ENCODE results near the gene EYS.

The EYS gene

GRCh38 chr6:63943826-63944225 is 1763.2 kb downstream of the EYS start:
- no peak overlapping the region for H3K9ac ChIP-seq (ENCODE audit: low read length)
- no peak overlapping the region for H3K27ac ChIP-seq (ENCODE audit: low read length, poor library complexity, severe bottlenecking)
- no peak overlapping the region for H2AFZ ChIP-seq (ENCODE audit: low read depth, low read length)
- no peak overlapping the region for H3K23ac ChIP-seq (ENCODE audit: low read length in 2 of 2)
- no peak overlapping the region for H3K14ac ChIP-seq (ENCODE audit: low read length in 2 of 2)
- no peak overlapping the region for H4K91ac ChIP-seq (ENCODE audit: low read length)
- no peak overlapping the region for H2BK120ac ChIP-seq (ENCODE audit: low read depth, low read length)
- no peak overlapping the region for H3K4me2 ChIP-seq (ENCODE audit: low read length, poor library complexity, severe bottlenecking)
- no peaks in the 10 kb centered on the region for H3K4me1 ChIP-seq (ENCODE audit: control insufficient read depth, insufficient read depth, low read depth, low read length)
- no peak for DNase-seq
- H3K18ac ChIP-seq (ENCODE audit: low read depth in 1 of 2, low read length in 2 of 2) = no peak overlapping the region
- no peak overlapping the region for H4K8ac ChIP-seq (ENCODE audit: low read length)
- WGBS = 100% methylated on average over 1 of the region's 1 CpG
- no peak overlapping the region for H2BK5ac ChIP-seq (ENCODE audit: low read depth, low read length, poor library complexity, severe bottlenecking)
- no peaks in the 10 kb centered on the region for H3K9me3 ChIP-seq (ENCODE audit: control insufficient read depth, low read length)
- H2BK12ac ChIP-seq (ENCODE audit: low read length in 2 of 2) = no peak overlapping the region
- no peak overlapping the region for H2AK5ac ChIP-seq (ENCODE audit: low read length, severe bottlenecking)
- no peak overlapping the region for H3K4me3 ChIP-seq (ENCODE audit: insufficient read depth in 1 of 2, low read depth in 1 of 2, low read length in 2 of 2)
- H3K4ac ChIP-seq (ENCODE audit: low read depth in 1 of 2, low read length in 2 of 2) = no peak overlapping the region
- no peaks in the 10 kb centered on the region for H3K36me3 ChIP-seq (ENCODE audit: control insufficient read depth in 1 of 2, insufficient read depth in 2 of 2, low read depth in 1 of 2, low read length in 2 of 2)
- H3K79me1 ChIP-seq (replicated peaks; ENCODE audit: low read length, poor library complexity, severe bottlenecking) = no peaks in the 10 kb centered on the region
- no peaks in the 10 kb centered on the region for H3K27me3 ChIP-seq (ENCODE audit: control insufficient read depth in 1 of 2, insufficient read depth in 1 of 2, low read length in 2 of 2)
- no peak overlapping the region for H2BK15ac ChIP-seq (ENCODE audit: low read depth, poor library complexity, severe bottlenecking)

- H3K18ac ChIP-seq (ENCODE audit: low read depth in 1 of 2, low read length in 2 of 2) = no peak overlapping the region
- no peak overlapping the region for H3K23ac ChIP-seq (ENCODE audit: low read length in 2 of 2)
- no peak overlapping the region for H3K4ac ChIP-seq (ENCODE audit: low read depth in 1 of 2, low read length in 2 of 2)
- DNase-seq = no peak
- no peak overlapping the region for H4K8ac ChIP-seq (ENCODE audit: low read length)
- no peak overlapping the region for H2BK120ac ChIP-seq (ENCODE audit: low read depth, low read length)
- H2BK15ac ChIP-seq (ENCODE audit: low read depth, poor library complexity, severe bottlenecking) = no peak overlapping the region
- H3K9ac ChIP-seq (ENCODE audit: low read length) = no peak overlapping the region
- H3K79me1 ChIP-seq (replicated peaks; ENCODE audit: low read length, poor library complexity, severe bottlenecking) = no peaks in the 10 kb centered on the region
- H3K4me1 ChIP-seq (ENCODE audit: control insufficient read depth, insufficient read depth, low read depth, low read length) = no peaks in the 10 kb centered on the region
- no peak overlapping the region for H3K27ac ChIP-seq (ENCODE audit: low read length, poor library complexity, severe bottlenecking)
- no peak overlapping the region for H3K4me2 ChIP-seq (ENCODE audit: low read length, poor library complexity, severe bottlenecking)
- H2AK5ac ChIP-seq (ENCODE audit: low read length, severe bottlenecking) = no peak overlapping the region
- no peak overlapping the region for H3K14ac ChIP-seq (ENCODE audit: low read length in 2 of 2)
- H3K36me3 ChIP-seq (ENCODE audit: control insufficient read depth in 1 of 2, insufficient read depth in 2 of 2, low read depth in 1 of 2, low read length in 2 of 2) = no peaks in the 10 kb centered on the region
- no peak overlapping the region for H2AFZ ChIP-seq (ENCODE audit: low read depth, low read length)
- no peak overlapping the region for H3K4me3 ChIP-seq (ENCODE audit: insufficient read depth in 1 of 2, low read depth in 1 of 2, low read length in 2 of 2)
- no peak overlapping the region for H2BK12ac ChIP-seq (ENCODE audit: low read length in 2 of 2)
- no peaks in the 10 kb centered on the region for H3K9me3 ChIP-seq (ENCODE audit: control insufficient read depth, low read length)
- H3K27me3 ChIP-seq (ENCODE audit: control insufficient read depth in 1 of 2, insufficient read depth in 1 of 2, low read length in 2 of 2) = no peaks in the 10 kb centered on the region
- H2BK5ac ChIP-seq (ENCODE audit: low read depth, low read length, poor library complexity, severe bottlenecking) = no peak overlapping the region
- H4K91ac ChIP-seq (ENCODE audit: low read length) = no peak overlapping the region
- 95% methylated on average over 2 of the region's 2 CpGs for WGBS
Observed at GRCh38 chr6:63941747-63942470, 1765.1 kb downstream of the EYS start.

GRCh38 chr6:63940056-63940455 is 1767.0 kb downstream of the EYS start:
- Histone ChIP-seq H2BK5ac (ENCODE audit: low read depth, low read length, poor library complexity, severe bottlenecking) (no peak overlapping the region), H4K91ac (ENCODE audit: low read length) (no peak overlapping the region), H3K9me3 (ENCODE audit: control insufficient read depth, low read length) (no peaks in the 10 kb centered on the region), H2AFZ (ENCODE audit: low read depth, low read length) (no peak overlapping the region), H2BK120ac (ENCODE audit: low read depth, low read length) (no peak overlapping the region), H3K14ac (ENCODE audit: low read length in 2 of 2) (no peak overlapping the region), H3K4ac (ENCODE audit: low read depth in 1 of 2, low read length in 2 of 2) (no peak overlapping the region), H3K36me3 (ENCODE audit: control insufficient read depth in 1 of 2, insufficient read depth in 2 of 2, low read depth in 1 of 2, low read length in 2 of 2) (no peaks in the 10 kb centered on the region), H3K23ac (ENCODE audit: low read length in 2 of 2) (no peak overlapping the region), H2BK15ac (ENCODE audit: low read depth, poor library complexity, severe bottlenecking) (no peak overlapping the region), H4K8ac (ENCODE audit: low read length) (no peak overlapping the region), H3K4me2 (ENCODE audit: low read length, poor library complexity, severe bottlenecking) (no peak overlapping the region), H3K27me3 (ENCODE audit: control insufficient read depth in 1 of 2, insufficient read depth in 1 of 2, low read length in 2 of 2) (no peaks in the 10 kb centered on the region), H3K27ac (ENCODE audit: low read length, poor library complexity, severe bottlenecking) (no peak overlapping the region), H2AK5ac (ENCODE audit: low read length, severe bottlenecking) (no peak overlapping the region), H3K4me1 (ENCODE audit: control insufficient read depth, insufficient read depth, low read depth, low read length) (no peaks in the 10 kb centered on the region), H3K9ac (ENCODE audit: low read length) (no peak overlapping the region), H3K18ac (ENCODE audit: low read depth in 1 of 2, low read length in 2 of 2) (no peak overlapping the region), H3K79me1 (replicated peaks; ENCODE audit: low read length, poor library complexity, severe bottlenecking) (no peaks in the 10 kb centered on the region), H3K4me3 (ENCODE audit: insufficient read depth in 1 of 2, low read depth in 1 of 2, low read length in 2 of 2) (no peak overlapping the region), H2BK12ac (ENCODE audit: low read length in 2 of 2) (no peak overlapping the region)
- no peak for DNase-seq
- no CpG with 5 or more reads among the region's 1 CpG for WGBS

- Histone ChIP-seq H3K4ac (ENCODE audit: low read depth in 1 of 2, low read length in 2 of 2) (no peak overlapping the region), H3K4me2 (ENCODE audit: low read length, poor library complexity, severe bottlenecking) (no peak overlapping the region), H3K36me3 (ENCODE audit: control insufficient read depth in 1 of 2, insufficient read depth in 2 of 2, low read depth in 1 of 2, low read length in 2 of 2) (no peaks in the 10 kb centered on the region), H3K27me3 (ENCODE audit: control insufficient read depth in 1 of 2, insufficient read depth in 1 of 2, low read length in 2 of 2) (no peaks in the 10 kb centered on the region), H3K4me3 (ENCODE audit: insufficient read depth in 1 of 2, low read depth in 1 of 2, low read length in 2 of 2) (no peak overlapping the region), H2BK12ac (ENCODE audit: low read length in 2 of 2) (no peak overlapping the region), H2BK5ac (ENCODE audit: low read depth, low read length, poor library complexity, severe bottlenecking) (no peak overlapping the region), H3K9ac (ENCODE audit: low read length) (no peak overlapping the region), H3K14ac (ENCODE audit: low read length in 2 of 2) (no peak overlapping the region), H2AFZ (ENCODE audit: low read depth, low read length) (no peak overlapping the region), H2AK5ac (ENCODE audit: low read length, severe bottlenecking) (no peak overlapping the region), H2BK15ac (ENCODE audit: low read depth, poor library complexity, severe bottlenecking) (no peak overlapping the region), H3K4me1 (ENCODE audit: control insufficient read depth, insufficient read depth, low read depth, low read length) (no peaks in the 10 kb centered on the region), H3K23ac (ENCODE audit: low read length in 2 of 2) (no peak overlapping the region), H3K18ac (ENCODE audit: low read depth in 1 of 2, low read length in 2 of 2) (no peak overlapping the region), H3K79me1 (replicated peaks; ENCODE audit: low read length, poor library complexity, severe bottlenecking) (no peaks in the 10 kb centered on the region), H3K9me3 (ENCODE audit: control insufficient read depth, low read length) (no peaks in the 10 kb centered on the region), H4K91ac (ENCODE audit: low read length) (no peak overlapping the region), H4K8ac (ENCODE audit: low read length) (no peak overlapping the region), H3K27ac (ENCODE audit: low read length, poor library complexity, severe bottlenecking) (no peak overlapping the region), H2BK120ac (ENCODE audit: low read depth, low read length) (no peak overlapping the region)
- DNase-seq = no peak
Observed at GRCh38 chr6:63936399-63936798, 1770.6 kb downstream of the EYS start.

Data from mesenchymal stem cell (in vitro differentiated cells and primary cell).